BLaER1 treated with 17β-estradiol and CSF1 and Interleukin-3, amounts not matched to agents 10 nM and 100 nM (cell line): ENCODE data around the gene SLC46A1.
"Not testable (repeated sequence)": the region's sequence is repeated elsewhere in the genome, so short reads cannot be mapped to it uniquely, and the experiment has no call there.

Source experiments
- H3K27ac ChIP-seq, 11 experiments: shearing (Covaris generic); formaldehyde crosslinking; 2 replicates each; pipeline ENCODE4 v1.8.1; 2022
- H3K27me3 ChIP-seq, 11 experiments: shearing (Covaris generic); formaldehyde crosslinking; 2 replicates each; pipeline ENCODE4 v1.8.1; 2022
- H3K36me3 ChIP-seq, 11 experiments: shearing (Covaris generic); formaldehyde crosslinking; 2 replicates each; pipeline ENCODE4 v1.8.1; 2022
- H3K4me1 ChIP-seq, 10 experiments: shearing (Covaris generic); formaldehyde crosslinking; 2 replicates each; pipeline ENCODE4 v1.8.1; 2022
- H3K4me2 ChIP-seq, 11 experiments: shearing (Covaris generic); formaldehyde crosslinking; 2 replicates each; pipeline ENCODE4 v1.8.1; 2022
- H3K4me3 ChIP-seq, 10 experiments: shearing (Covaris generic); formaldehyde crosslinking; 2 replicates each; pipeline ENCODE4 v1.8.1; 2022
- H3K9ac ChIP-seq, 11 experiments: shearing (Covaris generic); formaldehyde crosslinking; 2 replicates each; pipeline ENCODE4 v1.8.1; 2022
- H3K9me3 ChIP-seq, 11 experiments: shearing (Covaris generic); formaldehyde crosslinking; replicated peaks in 1 of 11; 2 replicates each; pipeline ENCODE4 v1.8.1; 2022
- H4K20me1 ChIP-seq, 11 experiments: shearing (Covaris generic); formaldehyde crosslinking; 2 replicates each; pipeline ENCODE4 v1.8.1; 2022
- Cebpa-rat ChIP-seq, 11 experiments: shearing (Covaris generic); IDR thresholded peaks; 2 replicates each; pipeline ENCODE4 v1.8.1; 2022

Gene SLC46A1

DNA sequence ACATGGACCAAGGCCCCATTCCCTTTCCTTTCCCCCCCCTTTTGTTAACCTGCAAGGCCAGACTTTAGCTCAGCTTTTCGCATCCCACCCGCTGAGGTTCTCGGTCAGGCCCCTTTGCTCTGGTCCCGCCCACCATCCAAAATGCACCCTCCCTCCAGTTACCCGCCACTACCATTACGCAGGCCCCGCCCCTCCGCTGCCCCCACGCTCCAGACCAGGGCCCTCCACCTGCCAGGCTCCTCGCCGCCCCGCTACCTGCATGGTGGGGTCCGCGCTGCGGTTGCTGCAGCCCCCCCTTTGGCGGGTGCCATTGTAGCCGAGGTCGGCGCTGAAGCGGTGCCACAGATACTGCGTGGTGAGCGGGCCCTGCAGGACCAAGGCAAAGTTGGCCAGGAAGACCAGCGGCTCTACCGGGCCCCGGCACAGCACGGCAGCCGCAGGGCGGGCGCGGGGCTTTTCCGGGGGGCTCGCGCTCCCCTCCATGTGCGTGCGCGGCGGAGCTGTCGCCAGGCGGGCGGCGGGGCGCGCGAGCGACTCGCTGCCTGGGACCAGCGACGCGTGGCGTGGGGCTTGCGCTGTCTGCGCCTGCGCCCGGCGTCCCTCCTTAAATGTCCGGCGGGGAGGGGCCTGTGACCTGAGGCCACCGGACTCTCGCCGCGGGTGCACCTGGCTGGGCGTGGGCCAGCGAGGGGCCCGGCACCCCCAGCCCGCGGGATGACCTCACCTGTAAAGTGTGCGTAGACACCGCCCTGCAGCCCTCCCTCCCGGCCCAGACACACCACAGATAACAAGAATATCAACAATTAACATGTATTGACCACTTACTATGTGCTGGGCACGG lies at the start of gene SLC46A1:
SLC46A1 (minus strand) TSS at position 581 of the 841 bp plus-strand sequence; CDS start at position 483, 98 bp downstream.
- no peak for TF ChIP-seq Cebpa-rat (IDR thresholded peaks at IDR 0.05)
- Histone ChIP-seq H3K27ac (peak within 1 kb of the TSS in 10 of 11 experiments; percentile 13 to 65 (median 52); a peak in 17 of 22 replicates), H3K9me3 (no peaks in the 10 kb centered on the region), H3K9ac (peak within 1 kb of the TSS; percentile 60 to 83 (median 77)), H3K27me3 (peaks cover 0 to 10% (median 0%) of the 10 kb centered on the region in 11 experiments; a peak in 3 of 22 replicates), H3K36me3 (peaks cover 0 to 22% (median 4%) of the 10 kb centered on the region in 11 experiments; a peak in 5 of 22 replicates), H3K4me3 (peak within 1 kb of the TSS; percentile 65 to 78 (median 72)), H3K4me2 (peak within 1 kb of the TSS; percentile 92 to 100 (median 98)), H3K4me1 (peaks cover 25 to 69% (median 51%) of the 10 kb centered on the region in 10 experiments), H4K20me1 (no peaks in the 10 kb centered on the region)

DNA sequence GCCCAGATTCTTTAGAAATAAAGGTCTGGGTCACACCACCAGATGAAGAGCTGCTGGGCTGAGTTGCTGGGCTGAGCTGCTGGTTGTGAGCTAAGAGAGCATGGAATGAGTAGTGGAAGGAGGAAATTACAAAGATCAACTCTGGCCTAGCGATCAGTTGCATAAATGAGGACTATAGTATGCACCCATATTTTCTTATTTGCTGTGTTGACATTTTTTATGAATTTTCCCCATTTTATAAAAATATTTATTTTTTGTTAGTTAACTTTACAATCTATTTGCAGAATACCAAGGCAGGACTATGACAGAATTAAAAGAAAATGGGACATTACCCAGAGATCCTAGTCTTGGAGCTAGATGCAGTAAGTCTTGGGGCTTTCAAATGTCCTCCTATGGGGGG lies 43.8 kb upstream of the SLC46A1 start:
- peaks cover 0 to 13% (median 2%) of the 10 kb centered on the region in 10 experiments; a peak in 8 of 20 replicates for H3K4me1 ChIP-seq
- H4K20me1 ChIP-seq: no peaks in the 10 kb centered on the region
- H3K9ac ChIP-seq: no peak overlapping the region
- H3K27me3 ChIP-seq: no peaks in the 10 kb centered on the region
- H3K4me2 ChIP-seq: peak overlapping the region in 1 of 11 experiments; percentile 10; a peak in 2 of 22 replicates
- no peaks in the 10 kb centered on the region for H3K36me3 ChIP-seq
- H3K4me3 ChIP-seq: no peak overlapping the region
- TF ChIP-seq Cebpa-rat (IDR thresholded peaks at IDR 0.05): no peak
- no peak overlapping the region for H3K27ac ChIP-seq
- H3K9me3 ChIP-seq: peaks cover 0 to 30% (median 16%) of the 10 kb centered on the region in 11 experiments; a peak in 17 of 22 replicates

DNA sequence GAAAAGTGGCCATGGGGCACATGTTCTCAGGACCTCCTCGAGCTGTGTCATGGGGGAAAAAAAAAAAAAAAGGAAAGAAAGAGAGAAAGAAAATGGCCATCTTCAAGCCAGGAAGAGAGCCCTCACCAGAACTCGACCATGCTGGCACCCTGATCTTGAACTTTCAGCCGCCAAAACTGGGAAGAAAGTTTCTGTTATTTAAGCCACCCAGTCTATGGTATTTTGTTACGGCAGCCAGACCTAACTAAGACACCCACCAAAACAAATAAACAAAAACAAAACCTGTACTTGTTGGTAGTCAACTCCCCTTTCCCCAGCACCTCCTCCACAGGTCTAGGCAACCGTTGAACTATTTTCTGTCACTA lies 41.4 kb upstream of the SLC46A1 start:
- H3K9ac ChIP-seq: no peak overlapping the region
- no peaks in the 10 kb centered on the region for H3K36me3 ChIP-seq
- no peaks in the 10 kb centered on the region for H3K27me3 ChIP-seq
- H3K4me2 ChIP-seq: no peak overlapping the region
- peaks cover 0 to 13% (median 2%) of the 10 kb centered on the region in 10 experiments; a peak in 8 of 20 replicates for H3K4me1 ChIP-seq
- no peak for TF ChIP-seq Cebpa-rat (IDR thresholded peaks at IDR 0.05)
- H3K27ac ChIP-seq: no peak overlapping the region
- no peak overlapping the region for H3K4me3 ChIP-seq
- peaks cover 0 to 35% (median 19%) of the 10 kb centered on the region in 11 experiments; a peak in 17 of 22 replicates for H3K9me3 ChIP-seq
- no peaks in the 10 kb centered on the region for H4K20me1 ChIP-seq

DNA sequence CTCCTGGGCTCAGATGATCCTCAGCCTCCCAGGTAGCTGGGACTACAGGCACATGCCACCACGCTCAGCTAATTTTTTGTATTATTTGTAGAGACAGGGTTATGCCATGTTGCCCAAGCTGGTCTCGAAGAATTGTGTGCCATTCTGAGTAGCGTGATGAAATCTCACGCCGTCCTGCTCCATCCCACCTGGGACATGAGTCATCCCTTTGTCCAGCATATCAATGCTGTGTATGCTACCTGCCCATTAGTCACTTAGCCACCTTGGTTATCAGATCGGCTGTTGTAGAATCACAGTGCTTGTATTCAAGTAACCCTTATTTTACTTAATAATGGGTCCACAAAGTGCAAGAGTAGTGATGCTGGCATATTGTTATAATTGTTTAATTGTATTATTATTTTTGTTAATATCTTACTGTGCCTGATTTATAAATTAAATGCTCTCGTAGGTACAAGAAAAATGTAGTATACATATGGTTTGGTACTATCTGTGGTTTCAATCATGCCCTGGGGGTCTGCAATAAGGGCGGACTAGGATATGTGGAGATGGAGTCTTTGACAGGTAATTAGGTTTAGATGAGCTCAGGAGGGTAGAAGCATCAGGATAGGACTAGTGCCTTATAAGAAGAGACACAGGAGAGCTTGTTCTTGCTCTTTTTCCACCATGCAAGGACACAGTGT lies 40.8 kb upstream of the SLC46A1 start:
- H3K27me3 ChIP-seq: no peaks in the 10 kb centered on the region
- H3K27ac ChIP-seq: no peak overlapping the region
- H4K20me1 ChIP-seq: no peaks in the 10 kb centered on the region
- peaks cover 0 to 13% (median 2%) of the 10 kb centered on the region in 10 experiments; a peak in 8 of 20 replicates for H3K4me1 ChIP-seq
- H3K36me3 ChIP-seq: no peaks in the 10 kb centered on the region
- no peak for TF ChIP-seq Cebpa-rat (IDR thresholded peaks at IDR 0.05)
- peaks cover 0 to 30% (median 19%) of the 10 kb centered on the region in 11 experiments; a peak in 17 of 22 replicates for H3K9me3 ChIP-seq
- H3K9ac ChIP-seq: no peak overlapping the region
- H3K4me2 ChIP-seq: no peak overlapping the region
- H3K4me3 ChIP-seq: no peak overlapping the region

- Histone ChIP-seq H3K4me2 (no peak overlapping the region), H3K4me3 (no peak overlapping the region), H3K27ac (no peak overlapping the region), H3K36me3 (no peaks in the 10 kb centered on the region), H3K27me3 (no peaks in the 10 kb centered on the region), H3K9me3 (peaks cover 0 to 14% (median 8%) of the 10 kb centered on the region in 11 experiments; a peak in 13 of 22 replicates), H4K20me1 (no peaks in the 10 kb centered on the region), H3K4me1 (peaks cover 0 to 6% (median 2%) of the 10 kb centered on the region in 10 experiments; a peak in 8 of 20 replicates), H3K9ac (no peak overlapping the region)
- no peak for TF ChIP-seq Cebpa-rat (IDR thresholded peaks at IDR 0.05)
These were observed 38.1 kb upstream of the SLC46A1 start for GRCh38 chr17:28443901-28444638.

DNA sequence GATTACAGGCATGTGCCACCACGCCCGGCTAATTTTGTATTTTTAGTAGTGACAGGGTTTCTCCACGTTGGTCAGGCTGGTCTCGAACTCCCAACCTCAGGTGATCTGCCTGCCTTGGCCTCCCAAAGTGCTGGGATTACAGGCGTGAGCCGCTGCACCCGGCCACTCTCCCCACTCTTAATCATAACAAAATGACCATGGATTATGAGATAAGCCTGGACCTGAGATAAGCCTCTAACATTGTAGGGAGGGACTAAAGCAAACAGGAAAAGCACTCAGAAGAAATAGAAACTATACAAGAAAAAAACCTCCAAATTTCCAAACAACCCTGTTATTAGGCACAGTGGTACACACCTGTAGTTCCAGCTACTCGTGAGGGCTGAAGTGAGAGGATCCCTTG lies 28.3 kb upstream of the SLC46A1 start:
- not testable (repeated sequence) for H4K20me1 ChIP-seq, H3K36me3 ChIP-seq, H3K27ac ChIP-seq, H3K9me3 ChIP-seq, H3K4me2 ChIP-seq, H3K27me3 ChIP-seq, H3K9ac ChIP-seq, H3K4me3 ChIP-seq
- peaks cover 0 to 14% (median 4%) of the 10 kb centered on the region in 10 experiments; a peak in 8 of 20 replicates for H3K4me1 ChIP-seq

- H3K27ac ChIP-seq: no peak overlapping the region
- H3K4me1 ChIP-seq: peaks cover 0 to 14% (median 4%) of the 10 kb centered on the region in 10 experiments; a peak in 8 of 20 replicates
- no peaks in the 10 kb centered on the region for H3K36me3 ChIP-seq
- H3K9me3 ChIP-seq: no peaks in the 10 kb centered on the region
- H3K4me3 ChIP-seq: no peak overlapping the region
- no peak for TF ChIP-seq Cebpa-rat (IDR thresholded peaks at IDR 0.05)
- no peaks in the 10 kb centered on the region for H4K20me1 ChIP-seq
- H3K27me3 ChIP-seq: no peaks in the 10 kb centered on the region
- no peak overlapping the region for H3K4me2 ChIP-seq
- H3K9ac ChIP-seq: no peak overlapping the region
These were observed 27.7 kb upstream of the SLC46A1 start for GRCh38 chr17:28433721-28434120.

DNA sequence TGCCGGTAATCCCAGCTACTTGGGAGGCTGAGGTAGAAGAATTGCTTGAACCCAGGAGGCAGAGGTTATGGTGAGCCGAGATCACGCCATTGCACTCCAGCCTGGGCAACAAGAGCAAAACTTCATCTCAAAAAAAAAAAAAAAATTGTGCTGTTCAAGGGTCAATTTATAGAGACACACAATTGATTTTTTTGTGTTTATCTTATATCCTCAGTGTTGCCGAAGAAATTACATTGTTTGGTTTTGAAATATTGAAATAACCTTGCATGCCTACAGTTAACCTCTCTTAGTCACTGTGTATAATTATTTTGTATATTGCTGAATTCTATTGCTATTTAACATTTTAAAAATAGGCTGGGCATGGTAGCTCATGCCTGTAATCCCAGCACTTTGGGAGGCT lies 22.0 kb upstream of the SLC46A1 start:
- H3K27ac ChIP-seq, H3K4me1 ChIP-seq, H3K4me2 ChIP-seq, H3K9ac ChIP-seq, H3K36me3 ChIP-seq, H3K9me3 ChIP-seq, H4K20me1 ChIP-seq, H3K4me3 ChIP-seq, H3K27me3 ChIP-seq: not testable (repeated sequence)

- Histone ChIP-seq H3K4me3 (no peak overlapping the region), H3K36me3 (no peaks in the 10 kb centered on the region), H3K9me3 (no peaks in the 10 kb centered on the region), H3K4me1 (no peaks in the 10 kb centered on the region), H4K20me1 (no peaks in the 10 kb centered on the region), H3K9ac (no peak overlapping the region), H3K4me2 (no peak overlapping the region), H3K27me3 (no peaks in the 10 kb centered on the region), H3K27ac (no peak overlapping the region)
- no peak for TF ChIP-seq Cebpa-rat (IDR thresholded peaks at IDR 0.05)
These were observed 21.4 kb upstream of the SLC46A1 start for GRCh38 chr17:28427371-28427770.
